ENCODE results near the gene SKOR1.

Gene SKOR1

GRCh38 chr15:67839929-67840748 is 14.8 kb downstream of the SKOR1 start, which contains the start of gene RNU6-1:
Gene RNU6-1, minus strand, starts transcription at chr15:67840045.
- Histone ChIP-seq H2AFZ (ENCODE audit: low read depth, low read length) (peak within 1 kb of the TSS; percentile 98), H3K79me2 (ENCODE audit: insufficient read depth, low read length) (no peaks in the 10 kb centered on the region), H3K27ac (ENCODE audit: low read length) (peak within 1 kb of the TSS; percentile 98), H3K9me3 (ENCODE audit: insufficient read depth, low read length, severe bottlenecking) (no peaks in the 10 kb centered on the region), H3K9ac (ENCODE audit: low read depth, low read length) (peak within 1 kb of the TSS; percentile 97), H3K36me3 (ENCODE audit: insufficient read depth, low read length) (no peaks in the 10 kb centered on the region), H3K4me2 (ENCODE audit: insufficient read depth, low read length) (peak within 1 kb of the TSS; percentile 96), H4K20me1 (ENCODE audit: insufficient read depth, low read length) (no peaks in the 10 kb centered on the region), H3K4me3 (ENCODE audit: low read depth in 1 of 2, low read length in 2 of 2) (peak within 1 kb of the TSS; percentile 74 to 94), H3K27me3 (ENCODE audit: insufficient read depth, low read length, poor library complexity) (no peaks in the 10 kb centered on the region), H3K4me1 (ENCODE audit: insufficient read depth, low read length) (peaks cover 43% of the 10 kb centered on the region)
- DNase-seq: peak; percentile 93
- no peak for TF ChIP-seq CTCF (IDR thresholded peaks at IDR 0.05; ENCODE audit: borderline replicate concordance, extremely low read depth, low read length, poor library complexity, severe bottlenecking)
- no peak for TF ChIP-seq EZH2 (IDR thresholded peaks at IDR 0.05; ENCODE audit: borderline replicate concordance, low read depth, low read length, severe bottlenecking)
- peak; percentile 80 for ATAC-seq (ENCODE audit: insufficient read depth, low read depth)

- H3K27ac ChIP-seq (ENCODE audit: low read length): peak overlapping the region; percentile 98
- H3K9me3 ChIP-seq (ENCODE audit: insufficient read depth, low read length, severe bottlenecking): no peaks in the 10 kb centered on the region
- H4K20me1 ChIP-seq (ENCODE audit: insufficient read depth, low read length): no peaks in the 10 kb centered on the region
- ATAC-seq (ENCODE audit: insufficient read depth, low read depth) (peak; percentile 46), DNase-seq (peak; percentile 50)
- H3K79me2 ChIP-seq (ENCODE audit: insufficient read depth, low read length): no peaks in the 10 kb centered on the region
- H2AFZ ChIP-seq (ENCODE audit: low read depth, low read length): peak overlapping the region; percentile 98
- peaks cover 40% of the 10 kb centered on the region for H3K4me1 ChIP-seq (ENCODE audit: insufficient read depth, low read length)
- peak overlapping the region; percentile 96 for H3K4me2 ChIP-seq (ENCODE audit: insufficient read depth, low read length)
- H3K36me3 ChIP-seq (ENCODE audit: insufficient read depth, low read length): no peaks in the 10 kb centered on the region
- peak overlapping the region; percentile 97 for H3K9ac ChIP-seq (ENCODE audit: low read depth, low read length)
- H3K27me3 ChIP-seq (ENCODE audit: insufficient read depth, low read length, poor library complexity): no peaks in the 10 kb centered on the region
- TF ChIP-seq CTCF (IDR thresholded peaks at IDR 0.05; ENCODE audit: borderline replicate concordance, extremely low read depth, low read length, poor library complexity, severe bottlenecking) (no peak), EZH2 (IDR thresholded peaks at IDR 0.05; ENCODE audit: borderline replicate concordance, low read depth, low read length, severe bottlenecking) (no peak)
- H3K4me3 ChIP-seq (ENCODE audit: low read depth in 1 of 2, low read length in 2 of 2): peak overlapping the region; percentile 74 to 94
Measured at GRCh38 chr15:67840749-67841512, 15.6 kb downstream of the SKOR1 start.

- Histone ChIP-seq H3K4me3 (ENCODE audit: low read depth in 1 of 2, low read length in 2 of 2) (peak overlapping the region; percentile 74 to 94; a peak in 3 of 4 replicates), H3K79me2 (ENCODE audit: insufficient read depth, low read length) (no peaks in the 10 kb centered on the region), H2AFZ (ENCODE audit: low read depth, low read length) (peak overlapping the region; percentile 98), H3K9me3 (ENCODE audit: insufficient read depth, low read length, severe bottlenecking) (no peaks in the 10 kb centered on the region), H3K4me1 (ENCODE audit: insufficient read depth, low read length) (peaks cover 35% of the 10 kb centered on the region), H3K36me3 (ENCODE audit: insufficient read depth, low read length) (no peaks in the 10 kb centered on the region), H3K9ac (ENCODE audit: low read depth, low read length) (peak overlapping the region; percentile 97), H3K4me2 (ENCODE audit: insufficient read depth, low read length) (peak overlapping the region; percentile 96), H3K27ac (ENCODE audit: low read length) (peak overlapping the region; percentile 98), H4K20me1 (ENCODE audit: insufficient read depth, low read length) (no peaks in the 10 kb centered on the region), H3K27me3 (ENCODE audit: insufficient read depth, low read length, poor library complexity) (no peaks in the 10 kb centered on the region)
- no peak for DNase-seq
- TF ChIP-seq CTCF (IDR thresholded peaks at IDR 0.05; ENCODE audit: borderline replicate concordance, extremely low read depth, low read length, poor library complexity, severe bottlenecking): no peak
- TF ChIP-seq EZH2 (IDR thresholded peaks at IDR 0.05; ENCODE audit: borderline replicate concordance, low read depth, low read length, severe bottlenecking): no peak
- ATAC-seq (ENCODE audit: insufficient read depth, low read depth): no peak
Measured at GRCh38 chr15:67841513-67841762, 16.1 kb downstream of the SKOR1 start.
